ENCODE measurements around the gene LRRC57. TPM values are rescaled to one million over a fixed set of nuclear protein-coding genes. Genes with fewer than 3 reads are reported as not detected.

LRRC57 gene
- total RNA-seq (2014; rRNA removed; shearing (Covaris generic)): 15.1 and 18.1 TPM in 2 replicates
- polyA plus RNA-seq (2016; fragmentation: Nextera tagmentation; extraction: Ambion mirVana): 14.1 and 14.4 TPM in 2 replicates

DNA sequence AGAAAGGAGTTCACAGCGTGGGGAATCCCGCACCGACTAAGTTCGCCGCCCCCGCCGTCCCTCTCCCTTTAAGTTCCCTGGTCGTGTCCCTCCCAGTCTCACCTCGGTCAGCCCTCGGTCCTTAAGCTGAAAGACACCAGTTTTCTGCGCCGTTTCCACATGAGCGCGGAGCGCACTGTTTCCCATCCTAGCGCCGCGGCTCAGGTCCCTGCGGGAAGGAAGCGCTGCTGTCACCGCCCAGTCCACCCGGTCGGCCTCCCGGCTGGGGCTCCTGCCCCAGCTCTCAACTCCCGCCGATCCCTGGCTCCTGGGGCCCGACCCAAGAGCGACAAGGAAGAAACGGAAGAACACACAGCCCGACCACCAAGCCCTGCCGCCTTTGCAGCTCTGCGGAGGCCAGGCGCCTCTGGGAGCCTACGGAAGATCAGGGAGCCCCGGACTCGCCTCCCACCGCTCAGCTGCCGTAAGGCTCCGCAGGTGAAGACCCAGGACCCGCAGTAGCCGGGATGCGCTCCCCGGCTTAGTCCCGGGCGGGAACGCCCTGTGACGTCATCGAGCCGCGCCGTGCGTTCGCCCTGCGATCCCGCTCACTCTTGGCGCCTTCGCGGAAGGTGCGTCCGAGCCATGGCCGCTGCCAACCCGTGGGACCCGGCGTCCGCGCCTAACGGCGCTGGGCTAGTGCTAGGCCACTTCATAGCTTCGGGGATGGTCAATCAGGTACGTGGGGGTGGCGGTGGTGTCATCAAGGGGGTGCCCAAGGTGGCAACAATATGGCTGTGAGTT, at the start of gene LRRC57, which contains the start of gene HAUS2:
Gene LRRC57, minus strand, starts transcription at position 545 of the 783 bp plus-strand sequence. Its CDS starts 359 bp downstream, at position 186.
Gene HAUS2, plus strand, starts transcription at position 590 of the 783 bp plus-strand sequence. Its CDS starts 35 bp downstream, at position 625.
- H3K79me2 ChIP-seq (ENCODE audit: insufficient read depth): peaks cover 79% of the 10 kb centered on the region
- H2AFZ ChIP-seq: peak within 1 kb of the TSS; percentile 99
- no peaks in the 10 kb centered on the region for H3K9me2 ChIP-seq (ENCODE audit: insufficient read depth)
- peaks cover 11% of the 10 kb centered on the region; the same call in 1 of the 2 replicates for H3F3A ChIP-seq (ENCODE audit: insufficient read depth)
- DNase-seq: peak; percentile 93
- peaks cover 16% of the 10 kb centered on the region for H3K36me3 ChIP-seq (ENCODE audit: low read depth)
- H3K4me1 ChIP-seq (ENCODE audit: insufficient read depth): peaks cover 24% of the 10 kb centered on the region
- 0 to 1% methylated on average over 54 to 71 of the region's 71 CpGs for WGBS, 2 experiments (ENCODE audit: low coverage in 1 of 2, low lambda C conversion rate in 2 of 2, missing lambda C conversion rate in 2 of 2)
- peak within 1 kb of the TSS; percentile 74 for H3K27ac ChIP-seq
- H3K9me3 ChIP-seq (ENCODE audit: low read depth): no peaks in the 10 kb centered on the region
- H4K20me1 ChIP-seq (ENCODE audit: insufficient read depth): no peaks in the 10 kb centered on the region
- H3K4me2 ChIP-seq (ENCODE audit: unreplicated experiment): peak within 1 kb of the TSS; percentile 82
- in situ Hi-C loops (cut with MboI): no loop called here
- no peak for TF ChIP-seq EZH2 (IDR thresholded peaks at IDR 0.05; ENCODE audit: insufficient read depth, poor library complexity, severe bottlenecking)
- no peak for TF ChIP-seq EZH2phosphoT487 (IDR thresholded peaks at IDR 0.05; ENCODE audit: insufficient read depth, low read depth)
- no peaks in the 10 kb centered on the region for H3K27me3 ChIP-seq (replicated peaks; ENCODE audit: insufficient read depth)
- peak within 1 kb of the TSS; percentile 91 for H3K4me3 ChIP-seq
- peak within 1 kb of the TSS; percentile 92 for H3K9ac ChIP-seq

DNA sequence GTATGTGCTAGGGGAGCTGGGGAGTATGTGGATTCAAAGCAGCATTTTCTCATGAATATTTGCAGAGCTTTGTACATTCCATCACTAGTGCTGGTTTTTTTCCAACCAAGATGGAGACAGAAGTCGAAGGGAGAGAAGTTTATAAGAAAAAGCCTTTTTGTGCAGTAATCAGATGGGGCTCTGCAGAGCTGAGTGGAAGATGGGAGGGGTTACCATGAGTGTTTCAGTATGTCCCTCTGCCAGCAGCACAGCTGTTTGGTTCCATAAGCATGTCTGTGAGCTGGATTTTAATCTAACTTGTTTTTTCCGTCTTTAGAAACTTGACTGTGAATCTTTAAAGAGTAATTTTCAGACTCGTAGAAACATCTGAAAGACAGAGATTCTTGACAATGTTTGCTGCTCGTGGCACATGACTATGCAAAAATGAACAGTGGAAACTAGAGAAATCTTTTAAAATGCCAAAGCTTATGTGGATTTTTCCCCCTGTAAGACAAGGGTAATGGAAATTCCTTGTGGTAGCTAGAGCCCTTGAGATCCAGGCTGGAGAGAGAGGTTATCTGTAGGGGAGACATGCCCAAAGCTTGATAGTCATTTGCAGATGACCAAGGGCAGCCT, 47.1 kb upstream of the LRRC57 start:
- WGBS, 2 experiments (ENCODE audit: low coverage in 1 of 2, low lambda C conversion rate in 2 of 2, missing lambda C conversion rate in 2 of 2): 49 to 52% methylated on average over 4 of the region's 4 CpGs
- H3F3A ChIP-seq (ENCODE audit: insufficient read depth): no peaks in the 10 kb centered on the region
- no peaks in the 10 kb centered on the region for H3K27me3 ChIP-seq (replicated peaks; ENCODE audit: insufficient read depth)
- no peak overlapping the region for H3K4me2 ChIP-seq (ENCODE audit: unreplicated experiment)
- H2AFZ ChIP-seq: no peak overlapping the region
- DNase-seq: peak; percentile 16
- in situ Hi-C loops (cut with MboI): no loop called here
- H3K27ac ChIP-seq: no peak overlapping the region
- no peaks in the 10 kb centered on the region for H3K36me3 ChIP-seq (ENCODE audit: low read depth)
- no peaks in the 10 kb centered on the region for H3K9me2 ChIP-seq (ENCODE audit: insufficient read depth)
- no peaks in the 10 kb centered on the region for H3K9me3 ChIP-seq (ENCODE audit: low read depth)
- no peak overlapping the region for H3K4me3 ChIP-seq
- H3K79me2 ChIP-seq (ENCODE audit: insufficient read depth): no peaks in the 10 kb centered on the region
- no peaks in the 10 kb centered on the region for H3K4me1 ChIP-seq (ENCODE audit: insufficient read depth)
- H3K9ac ChIP-seq: no peak overlapping the region
- H4K20me1 ChIP-seq (ENCODE audit: insufficient read depth): no peaks in the 10 kb centered on the region
- TF ChIP-seq EZH2phosphoT487 (IDR thresholded peaks at IDR 0.05; ENCODE audit: insufficient read depth, low read depth) (no peak), EZH2 (IDR thresholded peaks at IDR 0.05; ENCODE audit: insufficient read depth, poor library complexity, severe bottlenecking) (no peak)

DNA sequence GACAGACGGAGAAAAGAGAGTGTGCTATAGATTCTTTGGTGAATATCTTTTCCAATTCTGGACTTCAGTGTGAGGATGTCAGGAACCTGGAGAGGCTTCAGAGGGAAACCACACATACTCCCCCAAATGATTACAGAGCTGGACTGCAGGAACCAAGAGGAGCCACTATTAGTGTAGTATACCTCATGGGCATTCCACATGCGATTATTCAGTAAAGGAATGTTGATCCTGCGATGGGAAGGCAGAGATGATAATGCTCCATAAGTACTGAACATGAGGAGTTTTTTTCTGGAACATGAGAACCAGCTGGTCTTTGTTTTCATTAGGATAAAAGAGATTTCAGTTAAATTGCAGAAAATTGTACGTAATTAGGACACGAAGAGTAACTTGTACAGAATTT, 45.5 kb upstream of the LRRC57 start:
- Histone ChIP-seq H3K9me2 (ENCODE audit: insufficient read depth) (no peaks in the 10 kb centered on the region), H3K79me2 (ENCODE audit: insufficient read depth) (no peaks in the 10 kb centered on the region), H3K9me3 (ENCODE audit: low read depth) (no peaks in the 10 kb centered on the region), H3F3A (ENCODE audit: insufficient read depth) (no peaks in the 10 kb centered on the region), H3K27me3 (replicated peaks; ENCODE audit: insufficient read depth) (no peaks in the 10 kb centered on the region), H3K4me3 (no peak overlapping the region), H3K9ac (no peak overlapping the region), H3K27ac (no peak overlapping the region), H4K20me1 (ENCODE audit: insufficient read depth) (no peaks in the 10 kb centered on the region), H2AFZ (peak overlapping the region; percentile 43; the same call in 1 of the 2 replicates), H3K36me3 (ENCODE audit: low read depth) (no peaks in the 10 kb centered on the region), H3K4me2 (ENCODE audit: unreplicated experiment) (no peak overlapping the region), H3K4me1 (ENCODE audit: insufficient read depth) (no peaks in the 10 kb centered on the region)
- peak; percentile 12 for DNase-seq
- in situ Hi-C loops (cut with MboI): no loop called here
- WGBS, 2 experiments (ENCODE audit: low coverage in 1 of 2, low lambda C conversion rate in 2 of 2, missing lambda C conversion rate in 2 of 2): 38 to 49% methylated on average over 5 of the region's 5 CpGs
- no peak for TF ChIP-seq EZH2phosphoT487 (IDR thresholded peaks at IDR 0.05; ENCODE audit: insufficient read depth, low read depth)
- TF ChIP-seq EZH2 (IDR thresholded peaks at IDR 0.05; ENCODE audit: insufficient read depth, poor library complexity, severe bottlenecking): no peak

DNA sequence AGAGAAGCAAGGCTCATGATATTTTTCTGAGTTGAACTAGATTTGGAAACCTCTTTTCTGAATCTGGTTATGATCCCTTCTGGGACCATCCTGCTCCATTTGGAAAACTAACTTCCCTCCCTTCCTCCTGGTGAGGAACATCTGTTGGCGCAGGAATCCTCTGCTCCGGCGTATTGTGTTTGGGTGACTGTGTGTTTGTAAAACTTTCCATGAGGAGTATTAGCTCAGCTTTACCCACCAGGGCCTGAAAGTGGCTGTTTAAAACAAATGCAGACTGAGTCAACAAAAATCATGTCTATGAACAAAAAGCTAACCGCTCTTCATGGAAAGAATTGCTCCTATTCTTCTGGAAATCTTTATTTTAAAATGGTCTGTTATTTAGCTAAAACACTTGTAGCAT, 44.5 kb upstream of the LRRC57 start:
- peak overlapping the region; percentile 2; the same call in 1 of the 2 replicates for H2AFZ ChIP-seq
- no peak for TF ChIP-seq EZH2phosphoT487 (IDR thresholded peaks at IDR 0.05; ENCODE audit: insufficient read depth, low read depth)
- no peak for TF ChIP-seq EZH2 (IDR thresholded peaks at IDR 0.05; ENCODE audit: insufficient read depth, poor library complexity, severe bottlenecking)
- no peak overlapping the region for H3K4me3 ChIP-seq
- H3K9ac ChIP-seq: no peak overlapping the region
- no peaks in the 10 kb centered on the region for H3K9me3 ChIP-seq (ENCODE audit: low read depth)
- H3K9me2 ChIP-seq (ENCODE audit: insufficient read depth): no peaks in the 10 kb centered on the region
- H3K79me2 ChIP-seq (ENCODE audit: insufficient read depth): no peaks in the 10 kb centered on the region
- peak; percentile 59 for DNase-seq
- in situ Hi-C loops (cut with MboI): no loop called here
- no peaks in the 10 kb centered on the region for H3K27me3 ChIP-seq (replicated peaks; ENCODE audit: insufficient read depth)
- no peak overlapping the region for H3K27ac ChIP-seq
- H3K4me1 ChIP-seq (ENCODE audit: insufficient read depth): no peaks in the 10 kb centered on the region
- no peaks in the 10 kb centered on the region for H3K36me3 ChIP-seq (ENCODE audit: low read depth)
- 43 to 46% methylated on average over 4 of the region's 4 CpGs for WGBS, 2 experiments (ENCODE audit: low coverage in 1 of 2, low lambda C conversion rate in 2 of 2, missing lambda C conversion rate in 2 of 2)
- H3K4me2 ChIP-seq (ENCODE audit: unreplicated experiment): no peak overlapping the region
- no peaks in the 10 kb centered on the region for H4K20me1 ChIP-seq (ENCODE audit: insufficient read depth)
- H3F3A ChIP-seq (ENCODE audit: insufficient read depth): no peaks in the 10 kb centered on the region

All from GM23248 (cell line).